Stimulated activated CD4-positive, alpha-beta T cell treated with anti-CD3 and anti-CD28 coated beads, Interleukin-12 subunit alpha, Interleukin-12 subunit beta, amount 100 ng/mL, for 4 hours (primary cell): ENCODE data around the gene JMJD7.
A peak's percentile ranks its signal among the peaks of the same experiment; 100 is the strongest.

Source experiments
- DNase-seq: peaks from one replicate; pipeline ENCODE4 v3.0.0-alpha.2; 2020

JMJD7 gene

GRCh38 chr15:41827880-41828806, at the start of gene JMJD7:
JMJD7 (plus strand) TSS chr15:41828092; CDS start chr15:41828125, 33 bp downstream.
- DNase-seq = peak; percentile 98

- no peak for DNase-seq
These were observed 49.4 kb upstream of the JMJD7 start for GRCh38 chr15:41778521-41778920.

- no peak for DNase-seq
These were observed 48.2 kb upstream of the JMJD7 start for GRCh38 chr15:41779662-41780157.

- DNase-seq = no peak
These were observed 47.6 kb upstream of the JMJD7 start for GRCh38 chr15:41780266-41780665.

- DNase-seq = no peak
These were observed 47.2 kb upstream of the JMJD7 start for GRCh38 chr15:41780727-41781126.

- DNase-seq = no peak
These were observed 45.3 kb upstream of the JMJD7 start for GRCh38 chr15:41782371-41783282.

- DNase-seq = no peak
These were observed 44.6 kb upstream of the JMJD7 start for GRCh38 chr15:41783296-41783695.

- DNase-seq = no peak
These were observed 39.6 kb upstream of the JMJD7 start for GRCh38 chr15:41788262-41788661.

- no peak for DNase-seq
These were observed 38.7 kb upstream of the JMJD7 start for GRCh38 chr15:41789236-41789635.

GRCh38 chr15:41789662-41790061, 38.2 kb upstream of the JMJD7 start:
- DNase-seq = no peak

GRCh38 chr15:41790169-41790568, 37.7 kb upstream of the JMJD7 start:
- no peak for DNase-seq

GRCh38 chr15:41790756-41791546, 36.9 kb upstream of the JMJD7 start:
- DNase-seq = no peak

- DNase-seq = no peak
These were observed 36.4 kb upstream of the JMJD7 start for GRCh38 chr15:41791547-41791937.

- DNase-seq = no peak
These were observed 35.8 kb upstream of the JMJD7 start for GRCh38 chr15:41792000-41792637.

GRCh38 chr15:41794081-41794480, 33.8 kb upstream of the JMJD7 start:
- DNase-seq = no peak

GRCh38 chr15:41795996-41796856, 31.7 kb upstream of the JMJD7 start:
- DNase-seq = no peak

- no peak for DNase-seq
These were observed 30.5 kb upstream of the JMJD7 start for GRCh38 chr15:41797201-41797944.

GRCh38 chr15:41798607-41799487, 29.0 kb upstream of the JMJD7 start:
- no peak for DNase-seq

GRCh38 chr15:41799488-41799805, 28.4 kb upstream of the JMJD7 start:
- DNase-seq = no peak
